GM08714 (cell line): ENCODE results near the gene AGFG2.
"Not testable (repeated sequence)": the region's sequence is repeated elsewhere in the genome, so short reads cannot be mapped to it uniquely, and the experiment has no call there.

Experiments used
- H3K4me3 ChIP-seq: fragments of 200-500 bp; sonication (Bioruptor generic); 2 replicates; pipeline ENCODE4 v1.5.1; 2014; ENCODE audit warnings: mild to moderate bottlenecking, low read length, inconsistent platforms
- ZNF274 ChIP-seq: IDR thresholded peaks from 2 replicates; pipeline ENCODE4 v1.6.1; 2012; ENCODE audit warnings: mild to moderate bottlenecking, low read depth, low read length

The AGFG2 gene, protein sequence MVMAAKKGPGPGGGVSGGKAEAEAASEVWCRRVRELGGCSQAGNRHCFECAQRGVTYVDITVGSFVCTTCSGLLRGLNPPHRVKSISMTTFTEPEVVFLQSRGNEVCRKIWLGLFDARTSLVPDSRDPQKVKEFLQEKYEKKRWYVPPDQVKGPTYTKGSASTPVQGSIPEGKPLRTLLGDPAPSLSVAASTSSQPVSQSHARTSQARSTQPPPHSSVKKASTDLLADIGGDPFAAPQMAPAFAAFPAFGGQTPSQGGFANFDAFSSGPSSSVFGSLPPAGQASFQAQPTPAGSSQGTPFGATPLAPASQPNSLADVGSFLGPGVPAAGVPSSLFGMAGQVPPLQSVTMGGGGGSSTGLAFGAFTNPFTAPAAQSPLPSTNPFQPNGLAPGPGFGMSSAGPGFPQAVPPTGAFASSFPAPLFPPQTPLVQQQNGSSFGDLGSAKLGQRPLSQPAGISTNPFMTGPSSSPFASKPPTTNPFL

DNA sequence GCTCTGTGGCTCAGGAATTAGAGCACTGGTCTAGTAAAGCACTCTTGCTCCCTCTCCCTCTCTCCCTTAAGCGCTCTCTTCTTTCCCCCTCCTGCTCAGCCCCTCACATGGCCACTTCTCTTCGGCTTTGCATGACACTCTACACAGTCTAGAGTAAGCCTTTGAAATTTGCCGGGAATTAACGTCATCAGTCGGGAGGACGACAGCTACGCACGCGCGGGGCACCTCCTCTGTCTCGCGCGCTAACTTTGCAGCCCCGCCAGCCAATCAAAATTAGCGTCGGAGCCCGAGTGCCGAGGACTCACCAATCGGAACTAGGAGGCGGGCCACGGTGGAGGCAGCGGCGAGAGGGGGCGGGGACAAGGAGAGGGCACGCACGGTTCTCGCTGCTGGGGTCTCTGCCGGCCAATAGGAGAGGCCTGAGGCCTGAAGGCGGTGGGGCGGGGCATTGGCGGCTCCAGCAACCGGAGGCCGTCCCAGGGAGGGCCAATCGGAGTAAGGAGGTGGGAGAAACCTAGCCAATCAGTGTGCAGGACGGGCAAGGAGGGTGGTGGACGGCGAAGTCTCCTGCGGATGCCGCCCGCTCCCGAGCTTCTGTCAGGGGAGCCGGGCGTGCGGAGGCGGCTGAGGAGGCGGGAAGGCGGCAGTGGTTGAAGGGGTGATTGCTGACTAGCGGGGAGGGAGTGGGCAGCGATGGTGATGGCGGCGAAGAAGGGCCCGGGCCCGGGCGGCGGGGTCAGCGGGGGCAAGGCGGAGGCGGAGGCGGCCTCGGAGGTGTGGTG, at the start of gene AGFG2:
Gene AGFG2, plus strand, starts transcription at position 550 of the 782 bp plus-strand sequence. Its CDS starts 144 bp downstream, at position 694.
- peak within 1 kb of the TSS; percentile 82 for H3K4me3 ChIP-seq
- no peak for TF ChIP-seq ZNF274

DNA sequence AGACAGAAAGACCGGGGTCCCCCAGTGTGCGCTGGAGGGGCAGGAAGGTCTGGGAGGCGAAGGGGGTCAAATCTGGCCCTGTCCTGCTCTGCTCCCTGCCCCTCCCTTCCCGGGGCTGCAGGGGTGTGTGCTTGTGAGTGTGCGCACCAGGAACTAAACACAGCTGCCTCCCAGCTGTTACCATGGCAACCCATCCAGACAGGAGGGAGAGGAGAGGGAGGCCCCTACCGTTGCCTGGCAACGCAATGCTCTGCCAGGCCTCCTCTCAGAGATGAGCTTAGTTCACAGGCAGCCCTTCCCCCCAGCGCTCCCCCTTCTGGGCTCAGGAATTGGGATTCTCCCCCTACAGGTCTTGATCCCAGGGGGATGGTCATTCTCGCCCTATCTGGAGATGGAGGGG, 49.2 kb upstream of the AGFG2 start:
- H3K4me3 ChIP-seq = no peak overlapping the region
- TF ChIP-seq ZNF274 = no peak

DNA sequence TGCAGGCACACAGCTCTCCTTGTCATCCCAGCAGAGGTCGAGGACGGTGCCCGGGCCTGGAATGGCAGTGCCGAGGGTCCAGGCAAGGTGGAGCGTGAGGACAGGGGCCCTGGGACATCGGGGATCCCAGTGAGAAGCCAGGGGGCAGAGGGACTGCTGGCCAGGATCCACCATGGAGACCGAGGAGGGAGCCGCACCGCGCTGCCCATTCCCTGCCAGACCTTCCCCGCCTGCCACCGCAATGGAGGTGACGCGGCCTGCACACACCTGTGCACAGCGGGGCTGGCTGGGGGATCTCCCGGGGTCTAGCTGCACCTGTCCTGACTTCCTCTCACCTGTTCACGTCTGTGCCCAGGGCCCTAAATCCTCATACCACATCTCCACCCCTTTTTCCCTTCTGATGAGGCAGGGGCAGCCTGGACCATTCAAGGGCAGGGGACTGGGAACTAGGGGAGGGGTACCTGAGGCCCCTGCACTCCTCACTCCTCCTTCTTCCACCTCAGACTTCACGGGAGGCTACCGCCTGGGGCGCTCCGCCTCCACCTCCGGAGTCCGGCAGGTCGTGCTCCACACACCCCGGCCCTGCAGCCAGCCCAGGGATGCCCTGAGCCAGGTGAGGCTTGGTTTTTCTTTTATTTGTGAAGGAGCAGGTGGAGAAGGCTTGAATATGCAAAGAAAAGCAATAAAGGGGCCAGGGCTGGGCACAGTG, 48.4 kb upstream of the AGFG2 start:
- H3K4me3 ChIP-seq = no peak overlapping the region
- TF ChIP-seq ZNF274 = no peak

DNA sequence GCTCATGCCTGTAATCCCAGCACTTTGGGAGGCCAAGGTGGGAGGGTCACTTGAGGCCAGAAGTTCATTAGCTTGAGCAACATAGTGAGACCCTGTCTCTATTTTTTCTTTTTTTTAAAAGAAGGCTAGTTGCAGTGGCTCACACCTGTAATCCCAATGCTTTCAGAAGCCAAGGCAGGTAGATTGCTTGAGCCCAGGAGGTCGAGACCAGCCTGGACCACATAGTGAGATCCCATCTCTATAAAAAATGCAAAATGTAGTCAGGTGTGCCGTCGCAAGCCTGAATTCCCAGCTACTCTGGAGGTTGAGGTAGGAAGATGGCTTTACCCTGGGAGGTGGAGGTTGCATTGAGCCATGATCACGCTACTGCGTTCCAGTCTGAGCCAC, 47.8 kb upstream of the AGFG2 start:
- H3K4me3 ChIP-seq = no peak overlapping the region
- TF ChIP-seq ZNF274 = no peak

DNA sequence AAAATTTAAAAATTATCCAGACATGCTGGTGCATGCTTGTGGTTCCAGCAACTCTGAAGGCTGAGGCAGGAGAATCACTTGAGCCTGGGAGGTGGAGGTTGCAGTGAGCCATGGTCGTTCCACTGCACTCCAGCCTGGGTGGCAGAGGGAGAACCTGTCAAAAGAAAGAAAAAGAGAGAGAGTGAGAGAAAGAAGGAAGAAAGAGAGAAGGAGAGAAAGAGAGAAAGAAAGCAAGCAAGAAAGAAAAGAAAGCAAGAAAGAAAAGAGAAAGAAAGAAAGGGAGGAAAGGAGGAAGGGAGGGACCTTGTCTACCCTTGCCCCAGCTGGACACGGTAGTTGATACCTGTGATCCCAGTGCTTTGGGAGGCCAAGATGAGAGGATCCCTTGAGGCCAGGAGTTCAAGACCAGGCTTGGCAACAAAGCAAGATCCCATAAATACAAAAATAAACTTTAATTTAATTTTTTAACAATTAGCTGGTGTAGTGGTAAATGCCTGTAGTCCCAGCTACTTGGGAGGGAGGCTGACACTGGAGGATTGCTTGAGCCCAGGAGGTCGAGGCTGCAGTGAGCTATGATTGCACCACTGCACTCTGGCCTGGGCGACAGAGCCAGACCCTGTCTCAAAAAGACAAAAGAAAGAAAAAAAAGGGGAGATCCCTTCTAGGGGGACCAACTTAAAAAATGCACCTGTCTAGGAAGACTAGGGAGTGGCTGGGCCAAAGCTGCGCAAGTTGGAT, 46.1 kb upstream of the AGFG2 start:
- no peak for TF ChIP-seq ZNF274
- no peak overlapping the region; the same call in 1 of the 2 replicates for H3K4me3 ChIP-seq

DNA sequence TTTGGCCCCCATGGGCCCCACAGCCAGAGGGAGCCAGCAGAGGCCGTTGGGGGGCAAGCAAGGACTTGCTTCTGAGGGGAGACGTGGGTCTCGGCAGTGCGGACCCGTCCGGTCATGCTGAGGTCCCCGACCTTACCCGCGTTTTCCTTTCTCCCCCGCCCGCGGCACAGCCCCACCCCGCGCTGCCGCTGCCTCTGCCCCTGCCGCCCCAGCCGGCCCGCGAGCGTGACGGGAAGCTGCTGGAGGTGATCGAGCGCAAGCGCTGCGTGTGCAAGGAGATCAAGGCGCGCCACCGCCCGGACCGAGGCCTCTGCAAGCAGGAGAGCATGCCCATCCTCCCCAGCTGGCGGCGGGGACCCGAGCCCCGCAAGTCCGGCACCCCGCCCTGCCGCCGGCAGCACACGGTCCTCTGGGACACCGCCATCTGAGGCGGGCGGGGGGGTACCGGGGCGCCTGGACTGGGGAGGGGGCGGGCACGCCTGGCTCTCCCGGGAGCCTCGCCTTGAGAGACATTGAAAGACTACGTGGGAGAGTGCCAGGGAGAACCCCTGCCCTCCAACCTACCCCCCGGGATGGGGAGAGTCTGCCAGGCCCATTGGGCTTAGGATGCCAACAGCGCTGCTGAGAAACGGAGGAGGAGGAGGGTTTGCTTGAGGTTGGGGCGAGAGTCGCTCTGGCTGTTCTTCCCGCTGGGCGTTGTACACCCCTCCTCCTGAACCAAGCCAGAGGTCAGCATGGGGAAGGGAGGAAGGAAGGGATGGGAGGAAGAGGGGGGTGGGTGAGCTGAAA, 45.3 kb upstream of the AGFG2 start:
- no peak overlapping the region; the same call in 1 of the 2 replicates for H3K4me3 ChIP-seq

DNA sequence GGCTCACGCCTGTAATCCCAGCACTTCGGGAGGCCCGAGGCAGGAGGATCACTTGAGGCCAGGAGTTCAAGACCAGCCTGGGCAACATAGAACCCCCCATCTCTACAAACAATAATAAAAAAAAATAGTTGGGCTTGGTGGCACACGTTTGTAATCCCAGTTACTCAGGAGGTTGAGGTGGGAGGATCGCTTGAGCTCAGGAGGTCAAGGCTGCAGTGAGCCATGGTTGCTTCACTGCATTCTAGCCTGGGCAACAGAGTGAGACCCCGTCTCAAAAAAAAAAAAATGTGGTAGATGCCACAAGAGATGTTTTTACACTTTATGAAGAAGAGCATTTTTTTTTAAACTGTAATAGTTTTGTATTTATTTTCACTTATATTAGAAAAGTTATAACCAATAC, 42.5 kb upstream of the AGFG2 start:
- H3K4me3 ChIP-seq = no peak overlapping the region
- no peak for TF ChIP-seq ZNF274

More for the DNA sequence above, 45.3 kb upstream of the AGFG2 start:
- TF ChIP-seq ZNF274 = no peak

DNA sequence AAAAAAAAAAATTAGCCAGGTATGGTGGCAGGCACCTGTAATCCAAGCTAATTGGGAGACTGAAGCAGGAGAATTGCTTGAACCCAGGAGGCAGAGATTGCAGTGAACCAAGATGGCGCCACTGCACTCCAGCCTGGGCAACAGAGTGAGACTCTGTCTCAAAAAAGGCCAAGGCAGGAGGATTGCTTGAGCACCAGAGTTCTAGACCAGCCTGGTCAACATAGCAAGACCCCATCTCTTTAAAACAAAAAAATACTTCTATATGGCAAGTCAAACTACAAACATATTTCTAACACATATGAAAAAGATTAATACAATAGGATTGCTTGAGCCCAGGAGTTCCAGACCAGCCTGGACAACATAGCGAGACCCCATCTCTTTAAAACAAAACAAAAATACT, 38.3 kb upstream of the AGFG2 start:
- H3K4me3 ChIP-seq = not testable (repeated sequence)

DNA sequence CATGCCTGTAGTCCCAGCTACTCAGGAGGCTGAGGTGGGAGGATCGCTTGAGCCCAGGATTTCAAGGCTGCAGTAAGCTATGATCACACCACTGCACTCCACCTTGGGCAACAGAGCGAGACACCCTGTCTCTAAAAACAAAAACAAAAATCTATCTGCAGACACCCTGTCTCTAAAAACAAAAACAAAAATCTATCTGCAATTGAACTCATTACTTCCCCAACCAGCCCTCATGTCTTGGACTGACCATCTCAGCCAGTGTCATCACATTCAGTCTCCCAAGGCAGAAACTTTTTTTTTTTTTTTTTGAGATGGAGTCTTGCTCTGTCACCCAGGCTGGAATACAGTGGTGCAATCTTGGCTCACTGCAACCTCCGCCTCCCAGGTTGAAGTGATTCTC, 35.0 kb upstream of the AGFG2 start:
- not testable (repeated sequence) for H3K4me3 ChIP-seq

DNA sequence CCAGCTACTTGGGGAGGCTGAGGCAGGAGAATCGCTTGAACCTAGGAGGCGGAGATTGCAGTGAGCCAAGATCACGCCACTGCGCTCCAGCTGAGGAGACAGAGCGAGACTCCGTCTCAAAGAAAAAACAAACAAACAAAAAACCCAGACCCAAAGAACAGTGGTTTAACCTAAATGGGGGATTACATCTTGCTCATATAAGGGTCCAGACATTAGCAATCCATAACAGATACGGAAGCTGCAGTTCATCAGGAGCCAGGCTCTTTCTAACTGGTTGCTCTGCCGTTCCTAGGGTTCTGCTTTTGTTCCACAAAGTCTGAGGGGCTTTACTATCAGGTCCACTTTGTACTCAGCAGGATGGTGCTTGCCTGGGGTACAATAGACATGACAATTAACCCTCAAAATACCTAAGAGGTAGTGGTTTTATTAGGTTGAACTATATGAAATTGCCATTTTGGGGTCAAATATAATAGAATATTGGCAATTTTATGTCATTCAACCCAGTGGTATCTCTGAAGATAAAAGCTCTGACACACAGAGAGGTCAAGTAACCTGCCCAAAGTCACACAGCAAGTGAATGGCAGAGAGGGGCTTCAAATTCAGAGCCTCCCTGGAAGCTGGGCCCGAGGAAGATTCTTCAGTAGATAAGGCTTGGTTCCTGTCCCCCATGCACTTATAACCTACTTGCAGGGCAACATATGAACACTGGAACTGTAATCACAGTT, 34.0 kb upstream of the AGFG2 start:
- TF ChIP-seq ZNF274 = no peak
- no peak overlapping the region for H3K4me3 ChIP-seq

DNA sequence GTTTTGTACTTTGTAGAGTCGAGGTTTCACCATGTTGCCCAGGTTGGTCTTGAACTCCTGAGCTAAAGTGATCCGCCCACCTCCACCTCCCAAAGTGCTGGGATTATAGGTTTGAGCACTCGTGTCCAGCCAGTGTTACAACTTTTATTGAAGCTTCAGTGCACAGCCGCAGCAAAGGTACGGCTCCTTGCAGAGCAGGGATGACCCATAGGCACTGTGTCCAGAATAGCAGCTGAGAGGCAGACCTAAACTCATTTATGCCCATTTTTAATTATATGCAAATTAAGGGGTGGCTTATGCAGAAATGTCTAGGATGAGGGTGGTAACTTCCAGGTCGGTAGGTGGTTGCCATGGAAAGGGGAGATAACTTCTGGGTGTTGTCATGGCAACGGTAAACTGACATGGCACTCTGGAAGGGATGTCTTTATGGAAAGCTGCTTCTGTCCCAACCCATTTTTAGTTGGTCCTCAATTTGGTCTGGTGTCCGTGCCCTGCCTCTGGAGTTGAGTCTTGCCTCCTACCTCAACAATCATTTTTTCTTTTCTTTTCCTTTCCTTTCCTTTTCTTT, 32.6 kb upstream of the AGFG2 start:
- no peak overlapping the region for H3K4me3 ChIP-seq
- TF ChIP-seq ZNF274 = no peak

DNA sequence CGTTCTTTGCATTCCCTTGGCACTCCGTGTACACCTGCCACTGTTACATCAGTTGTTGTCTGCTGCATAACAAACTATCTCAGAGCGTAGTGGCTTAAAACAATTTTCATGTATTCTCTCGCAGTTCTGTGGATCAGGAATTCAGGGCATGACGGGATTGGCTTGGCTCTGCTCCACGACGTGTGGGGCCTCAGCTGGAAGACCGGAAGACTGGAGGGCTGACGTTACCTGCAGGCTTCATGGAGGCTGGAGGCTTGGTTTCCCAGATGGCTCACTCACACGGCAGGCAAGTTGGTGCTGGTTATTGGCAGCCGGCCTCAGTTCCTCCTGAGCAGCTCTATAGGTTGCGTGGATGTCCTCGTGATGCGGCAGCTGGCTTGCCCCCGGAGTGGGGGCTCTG, 29.8 kb upstream of the AGFG2 start:
- no peak overlapping the region for H3K4me3 ChIP-seq
- no peak for TF ChIP-seq ZNF274
